GM21619 (cell line): ENCODE measurements around the gene LHPP.
"Not testable (repeated sequence)": the region's sequence is repeated elsewhere in the genome, so short reads cannot be mapped to it uniquely, and the experiment has no call there.

Experiments used
- ATAC-seq: cut with Tn5 transposase; IDR thresholded peaks from one replicate; pipeline ENCODE4 v1.9.1; 2021; ENCODE audit not compliant: unreplicated experiment

The LHPP gene

GRCh38 chr10:124604214-124605000, 142.8 kb downstream of the LHPP start:
- ATAC-seq: no peak

- no peak for ATAC-seq
Measured at GRCh38 chr10:124605001-124605370, 143.4 kb downstream of the LHPP start.

- no peak for ATAC-seq
Measured at GRCh38 chr10:124605481-124605855, 143.8 kb downstream of the LHPP start.

GRCh38 chr10:124605856-124606812, 144.5 kb downstream of the LHPP start:
- ATAC-seq: no peak

- no peak for ATAC-seq
Measured at GRCh38 chr10:124606822-124607221, 145.2 kb downstream of the LHPP start.

DNA sequence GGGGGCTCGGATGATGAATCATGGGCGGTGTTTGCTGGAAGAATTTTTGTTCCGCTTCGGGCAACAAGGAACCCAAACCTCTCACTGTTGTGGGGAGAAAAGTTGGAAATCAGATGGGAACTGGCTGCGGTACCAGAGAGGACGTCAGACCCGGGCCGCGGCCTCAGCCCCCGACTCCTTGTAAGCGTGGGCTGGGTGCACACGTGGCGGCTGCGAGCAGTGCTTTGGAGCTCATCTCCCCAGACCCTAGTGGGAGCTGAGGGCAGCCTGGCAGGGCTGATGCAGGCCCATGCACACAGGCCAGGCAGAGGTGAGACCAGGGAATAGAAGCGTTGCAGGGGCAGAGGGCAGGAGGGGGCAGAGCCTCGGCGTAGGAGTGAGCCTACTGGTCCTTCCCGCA, 146.1 kb downstream of the LHPP start:
- ATAC-seq: no peak

DNA sequence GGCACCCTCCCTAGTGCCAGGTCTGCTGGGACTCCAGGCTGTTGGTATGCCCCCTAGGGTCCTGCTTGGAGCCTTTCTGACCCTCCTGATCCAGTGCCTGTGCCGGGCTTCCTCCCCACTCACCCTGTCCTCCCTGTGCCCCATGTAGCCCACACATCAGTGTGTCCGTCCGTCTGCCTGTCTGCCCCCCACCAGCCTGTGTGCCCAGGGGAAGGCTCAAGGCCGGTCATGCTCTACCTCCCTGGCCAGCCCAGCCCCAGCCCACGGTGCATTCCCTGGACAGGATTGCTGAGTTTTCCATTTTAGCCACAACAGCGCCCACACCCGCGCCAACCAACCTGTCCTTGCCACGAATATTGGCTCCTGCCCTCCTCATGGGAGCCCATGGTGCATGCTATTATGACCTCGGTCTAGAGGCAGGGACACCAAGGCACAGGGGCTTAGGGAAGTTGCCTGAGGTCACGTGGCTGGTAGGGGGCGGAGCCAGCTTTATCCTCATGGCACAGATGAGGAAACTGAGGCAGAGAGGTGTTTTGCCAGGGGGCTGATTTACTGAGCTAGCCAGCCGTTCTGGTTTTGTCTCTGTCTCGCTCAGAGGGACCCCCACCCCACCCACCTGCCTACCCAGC, 146.6 kb downstream of the LHPP start:
- ATAC-seq: no peak

GRCh38 chr10:124609698-124610097, 148.1 kb downstream of the LHPP start:
- no peak for ATAC-seq

DNA sequence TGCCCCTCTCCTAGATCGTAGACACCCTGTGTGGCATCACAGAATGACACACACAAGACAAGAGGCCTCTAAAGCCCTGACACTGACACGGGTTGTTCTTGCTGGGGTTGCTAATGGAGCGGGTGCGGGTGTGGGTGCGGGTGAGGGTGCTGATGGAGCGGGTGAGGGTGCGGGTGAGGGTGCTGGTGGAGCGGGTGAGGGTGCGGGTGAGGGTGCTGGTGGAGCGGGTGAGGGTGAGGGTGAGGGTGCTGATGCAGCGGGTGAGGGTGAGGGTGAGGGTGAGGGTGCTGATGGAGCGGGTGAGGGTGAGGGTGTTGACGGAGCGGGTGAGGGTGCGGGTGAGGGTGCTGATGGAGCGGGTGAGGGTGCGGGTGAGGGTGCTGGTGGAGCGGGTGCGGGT, 148.6 kb downstream of the LHPP start:
- ATAC-seq: not testable (repeated sequence)

DNA sequence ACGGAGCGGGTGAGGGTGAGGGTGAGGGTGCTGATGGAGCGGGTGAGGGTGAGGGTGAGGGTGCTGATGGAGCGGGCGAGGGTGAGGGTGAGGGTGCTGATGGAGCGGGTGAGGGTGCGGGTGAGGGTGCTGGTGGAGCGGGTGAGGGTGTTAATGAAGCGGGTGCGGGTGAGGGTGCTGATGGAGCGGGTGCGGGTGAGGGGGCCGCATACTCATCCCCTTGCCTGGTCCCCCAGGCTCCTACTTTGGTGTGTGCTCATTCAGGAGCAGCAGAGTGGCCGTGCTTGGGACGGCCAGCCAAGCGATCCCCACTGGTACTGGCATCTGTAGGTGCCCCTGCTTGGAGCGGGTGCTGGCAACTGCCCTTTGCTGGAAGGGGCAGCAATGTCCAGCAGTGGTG, 149.2 kb downstream of the LHPP start:
- not testable (repeated sequence) for ATAC-seq

DNA sequence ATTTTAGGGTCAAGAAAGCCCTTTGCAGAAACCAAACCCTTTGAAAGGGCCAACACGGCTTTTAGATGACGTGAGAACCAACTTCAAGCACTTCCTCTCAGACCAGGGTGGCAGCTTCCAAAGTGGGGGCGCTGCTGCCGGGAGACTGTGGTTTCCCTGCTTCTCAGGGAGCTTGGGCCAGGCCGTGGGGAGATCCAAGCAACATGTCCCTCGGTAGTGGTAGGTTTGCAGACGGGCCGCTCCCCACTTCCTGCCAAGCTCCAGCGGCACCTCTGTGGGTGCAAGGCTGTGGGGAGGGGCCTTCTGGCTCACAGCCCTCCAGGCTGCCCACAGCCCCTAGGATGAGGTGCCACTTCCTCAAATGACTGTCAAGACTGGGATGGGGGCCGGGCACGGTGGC, 150.1 kb downstream of the LHPP start:
- ATAC-seq: no peak

- no peak for ATAC-seq
Measured at GRCh38 chr10:124612611-124613498, 151.2 kb downstream of the LHPP start.

DNA sequence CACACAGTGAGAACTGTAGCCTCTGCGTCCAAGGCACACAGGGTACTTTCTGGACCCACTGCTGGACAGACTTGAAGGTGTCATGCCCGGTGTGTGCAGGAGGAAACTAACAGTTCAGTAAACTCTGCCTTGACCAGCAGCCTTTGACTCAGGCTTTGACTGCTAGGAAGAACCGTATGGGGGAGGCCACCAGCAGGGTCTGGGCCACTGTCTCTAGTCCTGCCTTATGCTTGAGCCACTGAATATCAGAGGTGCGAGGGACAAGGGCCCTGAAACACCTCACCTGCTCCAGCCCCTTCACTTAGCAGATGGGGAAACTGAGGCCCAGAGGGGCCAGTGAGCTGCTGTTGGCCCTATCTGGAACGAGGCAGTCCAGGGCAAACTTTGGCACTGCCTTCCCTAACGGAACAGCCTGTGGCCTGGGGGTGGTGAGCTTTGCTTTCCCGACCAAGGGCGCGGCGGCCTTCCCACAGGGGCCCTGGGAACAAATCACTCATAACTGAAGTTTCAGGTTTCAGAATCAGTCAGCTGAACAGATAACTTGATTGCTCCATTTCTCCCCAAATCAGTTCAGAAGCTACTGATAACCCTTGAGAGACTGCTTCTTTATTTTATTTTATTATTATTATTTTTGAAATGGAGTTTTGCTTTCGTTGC, 152.5 kb downstream of the LHPP start:
- ATAC-seq: peak; percentile 50

DNA sequence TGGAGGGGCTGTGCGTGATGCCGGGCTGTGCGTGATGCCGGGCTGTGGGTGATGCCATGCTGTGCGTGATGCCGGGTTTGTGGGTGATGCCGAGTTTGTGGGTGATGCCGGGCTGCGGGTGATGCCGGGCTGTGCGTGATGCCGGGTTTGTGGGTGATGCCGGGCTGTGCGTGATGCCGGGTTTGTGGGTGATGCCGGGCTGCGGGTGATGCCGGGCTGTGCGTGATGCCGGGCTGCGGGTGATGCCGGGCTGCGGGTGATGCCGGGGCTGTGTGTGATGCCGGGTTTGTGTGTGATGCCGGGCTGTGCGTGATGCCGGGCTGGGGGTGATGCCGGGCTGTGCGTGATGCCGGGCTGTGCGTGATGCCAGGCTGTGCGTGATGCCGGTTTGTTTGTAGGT, 153.6 kb downstream of the LHPP start:
- ATAC-seq: no peak

- ATAC-seq: no peak
Measured at GRCh38 chr10:124616040-124616835, 154.6 kb downstream of the LHPP start.

- no peak for ATAC-seq
Measured at GRCh38 chr10:124616836-124617130, 155.2 kb downstream of the LHPP start.

DNA sequence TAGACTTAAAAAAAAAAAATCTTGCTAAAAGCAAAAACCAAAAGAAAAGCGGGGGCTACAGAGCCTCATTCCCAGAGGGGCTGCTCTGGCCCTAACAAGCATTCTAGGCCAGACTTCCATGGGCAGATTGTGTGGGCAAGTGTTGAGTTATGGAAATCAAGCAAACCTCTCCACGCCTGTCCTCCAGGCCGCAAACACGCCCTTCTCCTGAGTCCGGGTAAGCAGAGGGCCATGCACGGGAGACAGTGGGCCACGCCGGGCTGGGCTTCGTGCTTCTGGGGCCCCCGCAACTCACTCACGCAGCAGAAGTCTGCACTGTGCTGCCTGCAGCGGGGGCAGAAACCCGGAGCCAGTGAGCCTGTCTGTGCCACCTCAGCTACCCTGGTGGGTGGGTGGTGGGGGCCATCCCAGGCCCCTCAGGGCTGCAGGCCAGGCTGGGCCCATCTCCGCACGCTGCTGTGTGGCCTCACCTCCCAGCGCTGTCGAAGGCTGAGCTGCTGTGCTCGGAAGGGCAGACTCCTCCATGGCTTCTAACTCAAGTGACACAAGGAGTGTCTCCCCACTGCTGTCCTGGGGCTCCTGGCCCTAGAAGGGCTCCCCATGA, 156.9 kb downstream of the LHPP start:
- ATAC-seq: no peak

GRCh38 chr10:124619195-124619594, 157.6 kb downstream of the LHPP start:
- ATAC-seq: no peak
